Panc1 (cell line): Measurements from ENCODE around the gene SEZ6L. TPM values are rescaled to one million over a fixed set of nuclear protein-coding genes. Genes with fewer than 3 reads are reported as not detected.

Experiments used
- ATAC-seq: fragments of 200-7000 bp; cut with Tn5 transposase; 2 replicates; pipeline ENCODE4 v1.9.1; 2020; ENCODE audit warnings: mild to moderate bottlenecking, moderate library complexity
- BruUV-seq: library from RNA; stranded (reverse); fragments of 400-500 nt; replicated peaks from 2 replicates; lab custom pipeline; 2021; lab: Mats Ljungman, UMichigan
- CTCF ChIA-PET: fragments of 300-600 bp; sonication (Branson Sonifier 250); formaldehyde crosslinking; loops from one replicate; lab custom pipeline; 2022; ENCODE audit warnings: antibody characterized with exemption; lab: Charles Lee
- POLR2A ChIA-PET: fragments of 300-600 bp; sonication (Branson Sonifier 250); formaldehyde crosslinking; loops from one replicate; lab custom pipeline; 2022; ENCODE audit warnings: antibody characterized with exemption; lab: Charles Lee
- DNase-seq: peaks from one replicate; pipeline ENCODE4 v3.0.0-alpha.2; 2010; ENCODE audit warnings: low read depth, low spot score
- H3K27ac ChIP-seq: 2 replicates; pipeline ENCODE4 v1.5.1; 2011; ENCODE audit warnings: mild to moderate bottlenecking, low read length, inconsistent platforms
- H3K27me3 ChIP-seq: fragments of 200-500 bp; sonication (Bioruptor generic); 2 replicates; pipeline ENCODE4 v1.6.0; 2014; ENCODE audit warnings: low read length, inconsistent platforms; ENCODE audit not compliant: control insufficient read depth, insufficient read depth
- H3K36me3 ChIP-seq: fragments of 200-500 bp; sonication (Bioruptor generic); 2 replicates; pipeline ENCODE4 v1.5.1; 2014; ENCODE audit warnings: inconsistent platforms, mild to moderate bottlenecking, low read length, moderate library complexity; ENCODE audit not compliant: control insufficient read depth, insufficient read depth
- H3K4me1 ChIP-seq: 2 replicates; pipeline ENCODE4 v1.5.1; 2011; ENCODE audit warnings: inconsistent platforms, mild to moderate bottlenecking, low read length, moderate library complexity; ENCODE audit not compliant: control insufficient read depth, insufficient read depth
- H3K4me3 ChIP-seq, 2 experiments: 2 replicates each; pipeline ENCODE4 v1.5.1; 2011 to 2012; ENCODE audit warnings: low read depth in 2 of 2, low read length in 2 of 2, mild to moderate bottlenecking in 2 of 2, inconsistent platforms in 1 of 2, moderate library complexity in 1 of 2
- H3K9me3 ChIP-seq: fragments of 200-500 bp; sonication (Bioruptor generic); 2 replicates; pipeline ENCODE4 v1.5.1; 2014; ENCODE audit warnings: low read depth, mild to moderate bottlenecking, inconsistent platforms, low read length, moderate library complexity; ENCODE audit not compliant: control insufficient read depth, insufficient read depth
- POLR2AphosphoS5 ChIP-seq: IDR thresholded peaks from 2 replicates; pipeline ENCODE4 v1.6.1; 2012; ENCODE audit warnings: mild to moderate bottlenecking, low read depth, low read length, moderate library complexity
- SIN3A ChIP-seq: IDR thresholded peaks from 2 replicates; pipeline ENCODE4 v1.6.1; 2012; ENCODE audit warnings: low read depth, mild to moderate bottlenecking, low read length, moderate library complexity, borderline replicate concordance; ENCODE audit not compliant: insufficient read depth
- TCF7L2 ChIP-seq: IDR thresholded peaks from 2 replicates; pipeline ENCODE4 v1.6.1; 2011; ENCODE audit warnings: mild to moderate bottlenecking, low read depth, low read length, inconsistent platforms
- in situ Hi-C: cut with HindIII; loops from 2 replicates; pipeline ENCODE4 v1.10.0; 2016; ENCODE audit warnings: low sequenced_read_pairs, low pct_unique_long_range_greater_than_20kb
- intact Hi-C: fragments of 100-400 bp; cut with micrococcal nuclease; formaldehyde crosslinking; loops from one replicate; pipeline ENCODE4 v1.10.0; 2022; ENCODE audit not compliant: unreplicated experiment
- total RNA-seq: library from RNA; stranded (reverse); gene quantifications from one replicate; pipeline ENCODE4 v1.2.1, GENCODE V29; 2021; ENCODE audit not compliant: unreplicated experiment
- TF ChIP-seq, protein P1 (sequence below): fragments of 450-650 bp; IDR thresholded peaks from 2 replicates; pipeline ENCODE4 v1.5.1; 2017; ENCODE audit warnings: mild to moderate bottlenecking
- TF ChIP-seq, protein P2 (sequence below), 2 experiments: IDR thresholded peaks; 2 replicates each; pipeline ENCODE4 v1.6.1; 2011 to 2012; ENCODE audit warnings: low read depth in 2 of 2, control low read depth in 1 of 2, low read length in 1 of 2, mild to moderate bottlenecking in 1 of 2, moderate library complexity in 1 of 2; ENCODE audit not compliant: insufficient read depth in 1 of 2

Gene SEZ6L
- total RNA-seq, 1 experiment from 2014 or later: not detected

DNA sequence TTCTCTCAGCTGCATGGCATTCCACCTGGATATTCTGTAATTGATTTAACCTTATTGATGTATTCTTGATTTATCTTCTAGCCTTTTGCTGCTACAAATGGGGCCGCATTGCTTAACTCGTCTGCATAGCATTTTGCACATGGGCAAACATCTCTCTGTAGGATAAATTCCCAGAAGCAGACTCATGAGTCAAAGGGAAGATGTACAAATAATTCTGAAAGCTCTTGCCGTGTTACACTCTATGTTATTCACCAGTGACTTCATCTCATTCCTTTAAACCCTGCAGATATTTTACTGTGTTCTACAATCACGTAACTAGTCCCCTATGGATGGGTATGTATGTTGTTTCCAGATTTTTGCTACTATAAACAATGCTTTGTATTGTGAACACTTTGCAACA lies 112.7 kb downstream of the SEZ6L start:
- no peaks in the 10 kb centered on the region for H3K9me3 ChIP-seq
- ATAC-seq: no peak
- H3K36me3 ChIP-seq: no peaks in the 10 kb centered on the region
- CTCF ChIA-PET: no interaction called here
- in situ Hi-C loops: no loop called here
- DNase-seq: no peak
- no peak overlapping the region for H3K4me3 ChIP-seq
- POLR2A ChIA-PET: no interaction called here
- no TSS peak for BruUV-seq
- H3K4me1 ChIP-seq: no peaks in the 10 kb centered on the region
- TF ChIP-seq, protein P1, sequence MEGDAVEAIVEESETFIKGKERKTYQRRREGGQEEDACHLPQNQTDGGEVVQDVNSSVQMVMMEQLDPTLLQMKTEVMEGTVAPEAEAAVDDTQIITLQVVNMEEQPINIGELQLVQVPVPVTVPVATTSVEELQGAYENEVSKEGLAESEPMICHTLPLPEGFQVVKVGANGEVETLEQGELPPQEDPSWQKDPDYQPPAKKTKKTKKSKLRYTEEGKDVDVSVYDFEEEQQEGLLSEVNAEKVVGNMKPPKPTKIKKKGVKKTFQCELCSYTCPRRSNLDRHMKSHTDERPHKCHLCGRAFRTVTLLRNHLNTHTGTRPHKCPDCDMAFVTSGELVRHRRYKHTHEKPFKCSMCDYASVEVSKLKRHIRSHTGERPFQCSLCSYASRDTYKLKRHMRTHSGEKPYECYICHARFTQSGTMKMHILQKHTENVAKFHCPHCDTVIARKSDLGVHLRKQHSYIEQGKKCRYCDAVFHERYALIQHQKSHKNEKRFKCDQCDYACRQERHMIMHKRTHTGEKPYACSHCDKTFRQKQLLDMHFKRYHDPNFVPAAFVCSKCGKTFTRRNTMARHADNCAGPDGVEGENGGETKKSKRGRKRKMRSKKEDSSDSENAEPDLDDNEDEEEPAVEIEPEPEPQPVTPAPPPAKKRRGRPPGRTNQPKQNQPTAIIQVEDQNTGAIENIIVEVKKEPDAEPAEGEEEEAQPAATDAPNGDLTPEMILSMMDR: no peak
- TF ChIP-seq, protein P2, sequence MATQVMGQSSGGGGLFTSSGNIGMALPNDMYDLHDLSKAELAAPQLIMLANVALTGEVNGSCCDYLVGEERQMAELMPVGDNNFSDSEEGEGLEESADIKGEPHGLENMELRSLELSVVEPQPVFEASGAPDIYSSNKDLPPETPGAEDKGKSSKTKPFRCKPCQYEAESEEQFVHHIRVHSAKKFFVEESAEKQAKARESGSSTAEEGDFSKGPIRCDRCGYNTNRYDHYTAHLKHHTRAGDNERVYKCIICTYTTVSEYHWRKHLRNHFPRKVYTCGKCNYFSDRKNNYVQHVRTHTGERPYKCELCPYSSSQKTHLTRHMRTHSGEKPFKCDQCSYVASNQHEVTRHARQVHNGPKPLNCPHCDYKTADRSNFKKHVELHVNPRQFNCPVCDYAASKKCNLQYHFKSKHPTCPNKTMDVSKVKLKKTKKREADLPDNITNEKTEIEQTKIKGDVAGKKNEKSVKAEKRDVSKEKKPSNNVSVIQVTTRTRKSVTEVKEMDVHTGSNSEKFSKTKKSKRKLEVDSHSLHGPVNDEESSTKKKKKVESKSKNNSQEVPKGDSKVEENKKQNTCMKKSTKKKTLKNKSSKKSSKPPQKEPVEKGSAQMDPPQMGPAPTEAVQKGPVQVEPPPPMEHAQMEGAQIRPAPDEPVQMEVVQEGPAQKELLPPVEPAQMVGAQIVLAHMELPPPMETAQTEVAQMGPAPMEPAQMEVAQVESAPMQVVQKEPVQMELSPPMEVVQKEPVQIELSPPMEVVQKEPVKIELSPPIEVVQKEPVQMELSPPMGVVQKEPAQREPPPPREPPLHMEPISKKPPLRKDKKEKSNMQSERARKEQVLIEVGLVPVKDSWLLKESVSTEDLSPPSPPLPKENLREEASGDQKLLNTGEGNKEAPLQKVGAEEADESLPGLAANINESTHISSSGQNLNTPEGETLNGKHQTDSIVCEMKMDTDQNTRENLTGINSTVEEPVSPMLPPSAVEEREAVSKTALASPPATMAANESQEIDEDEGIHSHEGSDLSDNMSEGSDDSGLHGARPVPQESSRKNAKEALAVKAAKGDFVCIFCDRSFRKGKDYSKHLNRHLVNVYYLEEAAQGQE (IDR thresholded peaks at IDR 0.05; ENCODE audit: insufficient read depth in 1 of 2, low read depth in 2 of 2, low read length in 1 of 2): no peak
- TF ChIP-seq SIN3A (no peak), POLR2AphosphoS5 (no peak), TCF7L2 (no peak)
- intact Hi-C loops: no loop called here
- no peaks in the 10 kb centered on the region for H3K27me3 ChIP-seq
- H3K27ac ChIP-seq: no peak overlapping the region

DNA sequence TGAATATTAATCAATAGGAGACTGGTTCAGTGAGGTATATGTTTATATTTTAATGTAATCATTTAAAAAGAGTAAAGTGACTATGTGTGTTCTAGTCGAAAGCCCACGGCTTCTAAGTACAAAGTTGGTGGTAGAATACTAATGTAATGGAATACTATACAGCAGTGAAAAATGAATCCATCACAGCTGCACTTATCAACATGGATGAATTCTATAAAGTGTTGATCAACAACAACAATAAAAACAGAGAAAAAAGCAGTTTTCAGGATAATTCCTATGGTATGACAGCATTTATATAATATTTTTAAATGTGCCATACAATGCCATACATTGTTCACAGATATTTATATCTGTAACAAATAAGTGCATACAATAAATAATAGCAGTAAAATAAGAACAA lies 114.1 kb downstream of the SEZ6L start:
- ChIA-PET POLR2A (no interaction called here), CTCF (no interaction called here)
- Histone ChIP-seq H3K9me3 (no peaks in the 10 kb centered on the region), H3K36me3 (no peaks in the 10 kb centered on the region), H3K27me3 (no peaks in the 10 kb centered on the region; the same call in 1 of the 2 replicates), H3K27ac (no peak overlapping the region), H3K4me3 (no peak overlapping the region), H3K4me1 (no peaks in the 10 kb centered on the region)
- DNase-seq (no peak), ATAC-seq (no peak)
- TF ChIP-seq TCF7L2: no peak
- TF ChIP-seq POLR2AphosphoS5: no peak
- TF ChIP-seq, protein P1: no peak
- TF ChIP-seq SIN3A: no peak
- TF ChIP-seq, protein P2 (IDR thresholded peaks at IDR 0.05; ENCODE audit: insufficient read depth in 1 of 2, low read depth in 2 of 2, low read length in 1 of 2): no peak
- intact Hi-C loops (no loop called here), in situ Hi-C loops (no loop called here)
- BruUV-seq: no TSS peak
